Panc1 (cell line): Measurements from ENCODE around the gene SCYGR6. TPM values are rescaled to one million over a fixed set of nuclear protein-coding genes. Genes with fewer than 3 reads are reported as not detected.

Source experiments
- ATAC-seq: fragments of 200-7000 bp; cut with Tn5 transposase; 2 replicates; pipeline ENCODE4 v1.9.1; 2020; ENCODE audit warnings: mild to moderate bottlenecking, moderate library complexity
- BruUV-seq: library from RNA; stranded (reverse); fragments of 400-500 nt; replicated peaks from 2 replicates; lab custom pipeline; 2021; lab: Mats Ljungman, UMichigan
- CTCF ChIA-PET: fragments of 300-600 bp; sonication (Branson Sonifier 250); formaldehyde crosslinking; loops from one replicate; lab custom pipeline; 2022; ENCODE audit warnings: antibody characterized with exemption; lab: Charles Lee
- POLR2A ChIA-PET: fragments of 300-600 bp; sonication (Branson Sonifier 250); formaldehyde crosslinking; loops from one replicate; lab custom pipeline; 2022; ENCODE audit warnings: antibody characterized with exemption; lab: Charles Lee
- DNase-seq: peaks from one replicate; pipeline ENCODE4 v3.0.0-alpha.2; 2010; ENCODE audit warnings: low read depth, low spot score
- H3K27ac ChIP-seq: 2 replicates; pipeline ENCODE4 v1.5.1; 2011; ENCODE audit warnings: mild to moderate bottlenecking, low read length, inconsistent platforms
- H3K27me3 ChIP-seq: fragments of 200-500 bp; sonication (Bioruptor generic); 2 replicates; pipeline ENCODE4 v1.6.0; 2014; ENCODE audit warnings: low read length, inconsistent platforms; ENCODE audit not compliant: control insufficient read depth, insufficient read depth
- H3K36me3 ChIP-seq: fragments of 200-500 bp; sonication (Bioruptor generic); 2 replicates; pipeline ENCODE4 v1.5.1; 2014; ENCODE audit warnings: inconsistent platforms, mild to moderate bottlenecking, low read length, moderate library complexity; ENCODE audit not compliant: control insufficient read depth, insufficient read depth
- H3K4me1 ChIP-seq: 2 replicates; pipeline ENCODE4 v1.5.1; 2011; ENCODE audit warnings: inconsistent platforms, mild to moderate bottlenecking, low read length, moderate library complexity; ENCODE audit not compliant: control insufficient read depth, insufficient read depth
- H3K4me3 ChIP-seq, 2 experiments: 2 replicates each; pipeline ENCODE4 v1.5.1; 2011 to 2012; ENCODE audit warnings: low read depth in 2 of 2, low read length in 2 of 2, mild to moderate bottlenecking in 2 of 2, inconsistent platforms in 1 of 2, moderate library complexity in 1 of 2
- H3K9me3 ChIP-seq: fragments of 200-500 bp; sonication (Bioruptor generic); 2 replicates; pipeline ENCODE4 v1.5.1; 2014; ENCODE audit warnings: low read depth, mild to moderate bottlenecking, inconsistent platforms, low read length, moderate library complexity; ENCODE audit not compliant: control insufficient read depth, insufficient read depth
- CTCF ChIP-seq: fragments of 450-650 bp; IDR thresholded peaks from 2 replicates; pipeline ENCODE4 v1.5.1; 2017; ENCODE audit warnings: mild to moderate bottlenecking
- POLR2AphosphoS5 ChIP-seq: IDR thresholded peaks from 2 replicates; pipeline ENCODE4 v1.6.1; 2012; ENCODE audit warnings: mild to moderate bottlenecking, low read depth, low read length, moderate library complexity
- REST ChIP-seq, 2 experiments: IDR thresholded peaks; 2 replicates each; pipeline ENCODE4 v1.6.1; 2011 to 2012; ENCODE audit warnings: low read depth in 2 of 2, control low read depth in 1 of 2, low read length in 1 of 2, mild to moderate bottlenecking in 1 of 2, moderate library complexity in 1 of 2; ENCODE audit not compliant: insufficient read depth in 1 of 2
- SIN3A ChIP-seq: IDR thresholded peaks from 2 replicates; pipeline ENCODE4 v1.6.1; 2012; ENCODE audit warnings: low read depth, mild to moderate bottlenecking, low read length, moderate library complexity, borderline replicate concordance; ENCODE audit not compliant: insufficient read depth
- TCF7L2 ChIP-seq: IDR thresholded peaks from 2 replicates; pipeline ENCODE4 v1.6.1; 2011; ENCODE audit warnings: mild to moderate bottlenecking, low read depth, low read length, inconsistent platforms
- in situ Hi-C: cut with HindIII; loops from 2 replicates; pipeline ENCODE4 v1.10.0; 2016; ENCODE audit warnings: low sequenced_read_pairs, low pct_unique_long_range_greater_than_20kb
- intact Hi-C: fragments of 100-400 bp; cut with micrococcal nuclease; formaldehyde crosslinking; loops from one replicate; pipeline ENCODE4 v1.10.0; 2022; ENCODE audit not compliant: unreplicated experiment
- total RNA-seq: library from RNA; stranded (reverse); gene quantifications from one replicate; pipeline ENCODE4 v1.2.1, GENCODE V29; 2021; ENCODE audit not compliant: unreplicated experiment

Gene SCYGR6
- total RNA-seq, 1 experiment from 2014 or later: not detected

GRCh38 chr2:227717687-227718567 is 6.6 kb downstream of the SCYGR6 start, which contains the start of gene SLC19A3:
Gene SLC19A3 (minus strand): TSS chr2:227718028. CDS start chr2:227702318, 15,710 bp downstream.
- Histone ChIP-seq H3K36me3 (no peaks in the 10 kb centered on the region), H3K4me3 (peak within 1 kb of the TSS; percentile 50 to 74), H3K27me3 (no peaks in the 10 kb centered on the region), H3K9me3 (no peaks in the 10 kb centered on the region), H3K4me1 (no peaks in the 10 kb centered on the region), H3K27ac (no peak within 1 kb of the TSS)
- DNase-seq (no peak), ATAC-seq (peak; percentile 96)
- TF ChIP-seq TCF7L2 (no peak), CTCF (no peak), POLR2AphosphoS5 (no peak), REST (IDR thresholded peaks at IDR 0.05; ENCODE audit: insufficient read depth in 1 of 2, low read depth in 2 of 2, low read length in 1 of 2) (no peak), SIN3A (no peak)
- ChIA-PET CTCF (no interaction called here), POLR2A (no interaction called here)
- in situ Hi-C loops (no loop called here), intact Hi-C loops (no loop called here)
- no TSS peak for BruUV-seq

GRCh38 chr2:227716501-227716900 is 8.1 kb downstream of the SCYGR6 start:
- no TSS peak for BruUV-seq
- no peak for ATAC-seq
- Histone ChIP-seq H3K27ac (no peak overlapping the region), H3K4me3 (no peak overlapping the region), H3K27me3 (no peaks in the 10 kb centered on the region), H3K9me3 (no peaks in the 10 kb centered on the region), H3K4me1 (no peaks in the 10 kb centered on the region), H3K36me3 (no peaks in the 10 kb centered on the region)
- intact Hi-C loops: no loop called here
- in situ Hi-C loops: no loop called here
- CTCF ChIA-PET: no interaction called here
- TF ChIP-seq CTCF (no peak), SIN3A (no peak), POLR2AphosphoS5 (no peak), TCF7L2 (no peak), REST (IDR thresholded peaks at IDR 0.05; ENCODE audit: insufficient read depth in 1 of 2, low read depth in 2 of 2, low read length in 1 of 2) (no peak)
- no peak for DNase-seq
- POLR2A ChIA-PET: interaction anchor here (0.7 kb wide), 1 partner anchor 8 kb away, joined by 3 read pairs; the partner anchor contains the start of gene SCYGR6
